ENCODE data around the gene STMN3.
"Not testable (repeated sequence)": the region's sequence is repeated elsewhere in the genome, so short reads cannot be mapped to it uniquely, and the experiment has no call there.

The STMN3 gene

DNA sequence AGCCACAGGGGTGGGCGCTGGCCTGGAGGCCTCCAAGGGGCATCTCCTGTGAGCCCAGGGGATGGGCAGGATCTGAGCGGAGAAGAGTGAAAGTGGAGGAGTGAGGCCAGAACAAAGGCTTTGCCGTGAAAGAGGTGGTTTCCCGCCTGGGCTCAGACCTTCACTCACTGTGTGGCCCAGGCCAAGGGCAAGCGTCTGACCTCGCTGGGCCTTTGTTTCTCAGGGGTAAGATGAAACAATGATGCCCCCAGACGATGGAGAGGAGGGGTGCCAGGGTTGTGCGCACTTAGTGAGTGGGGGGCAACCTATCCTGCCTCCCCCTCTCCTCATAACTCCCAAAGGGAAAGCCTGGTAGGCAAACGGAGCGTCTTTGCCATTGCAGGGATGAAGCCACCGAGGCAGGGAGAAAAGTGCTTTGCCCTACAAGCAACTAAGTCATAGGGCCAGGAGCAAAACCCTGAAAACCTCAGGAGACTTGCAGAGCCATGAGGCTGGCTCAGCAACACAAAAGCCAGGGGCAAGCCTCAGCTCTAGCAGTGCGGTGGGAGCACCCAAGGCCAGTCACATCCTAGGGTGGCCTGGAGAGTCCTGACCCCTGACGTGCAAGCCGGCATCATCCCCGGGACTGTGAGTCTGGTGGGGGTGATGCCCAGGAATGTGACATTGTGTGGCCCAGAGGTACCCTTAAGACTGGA is 897 bp upstream of the STMN3 start:
- DNase-seq = no peak

- no peak for DNase-seq
These were observed 838 bp downstream of the STMN3 start for GRCh38 chr20:63652192-63652980.

- DNase-seq = no peak
These were observed 1.4 kb downstream of the STMN3 start for GRCh38 chr20:63651942-63652191.

- not testable (repeated sequence) for DNase-seq
These were observed 2.7 kb downstream of the STMN3 start for GRCh38 chr20:63650486-63650885.

- DNase-seq = no peak
These were observed 4.2 kb downstream of the STMN3 start for GRCh38 chr20:63648895-63649589.

DNA sequence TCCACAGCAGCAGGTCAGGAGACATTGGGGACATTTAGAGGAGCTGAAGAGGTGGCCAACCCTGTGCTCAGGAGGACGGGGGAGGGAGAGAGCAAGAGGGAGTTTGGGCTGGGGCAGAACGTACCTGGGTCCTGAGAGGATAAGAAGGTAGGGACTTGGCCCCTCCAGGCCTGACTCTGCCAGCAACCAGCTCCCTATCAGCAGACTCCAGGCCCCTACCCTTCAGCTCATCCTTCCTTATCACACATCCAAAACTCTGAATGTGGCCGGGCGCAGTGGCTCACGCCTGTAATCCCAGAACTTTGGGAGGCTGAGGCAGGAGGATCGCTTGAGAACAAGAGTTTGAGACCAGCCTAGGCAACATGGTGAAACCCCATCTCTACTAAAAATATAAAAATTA is 5.0 kb downstream of the STMN3 start:
- no peak for DNase-seq

GRCh38 chr20:63645218-63645617 is 8.0 kb downstream of the STMN3 start:
- no peak for DNase-seq

DNA sequence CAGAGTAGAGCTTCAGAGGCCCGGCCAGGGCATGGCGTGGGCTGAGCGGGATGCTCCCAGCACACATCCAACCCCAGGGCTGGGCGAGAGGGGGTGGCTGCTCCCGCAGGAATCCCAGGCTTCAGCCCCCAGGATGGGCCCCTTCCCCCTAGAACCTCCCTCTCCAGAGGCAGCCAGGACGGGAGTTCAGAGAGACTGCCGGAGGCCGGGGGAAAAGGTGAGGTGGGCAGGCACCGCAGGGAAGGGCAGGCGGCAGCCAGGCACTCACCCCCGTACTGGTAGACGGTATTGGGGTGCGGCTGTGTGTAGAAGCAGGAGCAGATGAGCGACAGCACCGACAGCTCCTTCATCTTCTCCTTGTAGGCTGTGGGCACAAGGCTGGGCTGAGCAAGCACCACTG is 9.3 kb downstream of the STMN3 start:
- DNase-seq = no peak

- no peak for DNase-seq
These were observed 9.7 kb downstream of the STMN3 start for GRCh38 chr20:63643499-63643898.

GRCh38 chr20:63642527-63643247 is 10.5 kb downstream of the STMN3 start:
- no peak for DNase-seq

- DNase-seq = no peak
These were observed 11.3 kb downstream of the STMN3 start for GRCh38 chr20:63641792-63642523.

- DNase-seq = no peak
These were observed 12.0 kb downstream of the STMN3 start for GRCh38 chr20:63641146-63641791.

DNA sequence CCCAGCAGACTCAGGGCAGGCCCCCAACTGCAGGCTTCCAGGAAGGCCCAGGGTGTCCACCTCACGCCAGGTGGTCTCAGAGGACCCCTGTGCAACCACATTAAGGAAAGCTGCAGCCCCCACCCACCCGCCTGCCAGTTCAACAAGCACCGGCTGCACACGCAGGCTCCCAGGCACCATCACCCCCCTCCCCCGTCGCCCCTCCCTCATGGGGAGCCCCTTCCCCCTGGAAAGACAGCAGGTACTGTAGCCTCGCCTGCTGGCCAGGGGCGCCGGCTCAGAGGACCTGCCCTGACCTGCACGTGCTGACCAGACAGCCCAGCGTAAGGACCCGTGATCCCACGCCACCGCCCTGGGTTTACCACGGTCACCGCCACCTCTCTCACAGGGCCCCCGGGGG is 12.5 kb downstream of the STMN3 start:
- not testable (repeated sequence) for DNase-seq

- no peak for DNase-seq
These were observed 13.1 kb downstream of the STMN3 start for GRCh38 chr20:63640086-63640485.

- no peak for DNase-seq
These were observed 13.9 kb downstream of the STMN3 start for GRCh38 chr20:63639093-63639975.

- no peak for DNase-seq
These were observed 16.2 kb downstream of the STMN3 start for GRCh38 chr20:63636752-63637628.

GRCh38 chr20:63635431-63636141 is 17.6 kb downstream of the STMN3 start:
- DNase-seq = peak; percentile 62

- no peak for DNase-seq
These were observed 19.5 kb downstream of the STMN3 start for GRCh38 chr20:63633732-63634131.

DNA sequence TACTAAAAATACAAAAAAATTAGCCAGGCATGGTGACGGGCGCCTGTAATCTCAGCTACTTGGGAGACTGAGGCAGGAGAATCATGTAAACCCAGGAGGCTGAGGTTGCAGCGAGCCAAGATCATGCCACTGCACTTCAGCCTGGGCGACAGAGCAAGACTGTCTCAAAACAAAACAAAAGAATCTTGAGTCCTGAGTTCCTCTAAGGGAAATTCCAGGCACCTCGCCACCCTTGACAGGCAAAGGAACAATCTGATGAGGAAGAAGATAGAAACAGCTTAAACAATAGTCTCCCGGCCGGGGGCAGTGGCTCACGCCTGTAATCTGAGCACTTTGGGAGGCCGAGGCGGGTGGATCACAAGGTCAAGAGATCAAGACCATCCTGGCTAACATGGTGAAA is 21.8 kb downstream of the STMN3 start:
- not testable (repeated sequence) for DNase-seq

Data from KG1 (cell line).